ENCODE data around the gene RIMKLB.

RIMKLB gene, protein sequence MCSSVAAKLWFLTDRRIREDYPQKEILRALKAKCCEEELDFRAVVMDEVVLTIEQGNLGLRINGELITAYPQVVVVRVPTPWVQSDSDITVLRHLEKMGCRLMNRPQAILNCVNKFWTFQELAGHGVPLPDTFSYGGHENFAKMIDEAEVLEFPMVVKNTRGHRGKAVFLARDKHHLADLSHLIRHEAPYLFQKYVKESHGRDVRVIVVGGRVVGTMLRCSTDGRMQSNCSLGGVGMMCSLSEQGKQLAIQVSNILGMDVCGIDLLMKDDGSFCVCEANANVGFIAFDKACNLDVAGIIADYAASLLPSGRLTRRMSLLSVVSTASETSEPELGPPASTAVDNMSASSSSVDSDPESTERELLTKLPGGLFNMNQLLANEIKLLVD

DNA sequence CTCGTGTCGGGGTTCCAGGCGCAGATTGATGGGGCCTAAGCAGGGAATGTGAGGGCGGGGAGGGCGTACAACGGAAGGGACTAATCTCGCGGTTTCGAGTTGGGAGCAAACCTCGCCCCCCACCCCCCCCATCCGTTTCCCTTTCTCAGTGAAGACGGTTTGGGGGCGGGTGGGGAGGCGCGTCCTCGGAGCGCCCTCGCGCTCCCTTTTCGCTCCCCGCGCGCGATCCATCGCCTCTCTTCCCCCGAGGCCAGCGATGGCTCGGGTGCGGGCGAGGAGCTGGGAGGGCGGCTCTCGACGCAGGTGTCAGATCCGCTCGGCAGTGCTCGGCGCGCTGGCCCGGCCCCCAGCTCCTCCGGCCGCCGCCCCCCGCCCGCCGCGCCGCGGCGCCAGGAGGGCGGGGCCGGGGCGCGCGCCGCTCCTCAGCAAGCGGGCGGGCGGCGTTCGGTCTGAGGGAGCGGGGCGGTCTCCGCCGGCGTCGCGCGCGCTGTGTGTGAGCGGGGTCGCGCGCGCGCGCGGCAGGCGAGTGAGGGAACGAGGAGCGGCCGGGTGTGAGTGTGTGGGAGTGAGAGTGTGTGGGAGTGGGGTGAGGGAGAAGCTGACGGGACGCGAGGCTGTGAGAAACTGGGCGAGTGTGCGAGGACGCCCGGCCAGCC lies at the start of gene RIMKLB:
TSS of gene RIMKLB (plus strand) at position 516 of the 656 bp plus-strand sequence. CDS start 15,876 bp downstream, outside the sequence.
- peak; percentile 74 for DNase-seq

DNA sequence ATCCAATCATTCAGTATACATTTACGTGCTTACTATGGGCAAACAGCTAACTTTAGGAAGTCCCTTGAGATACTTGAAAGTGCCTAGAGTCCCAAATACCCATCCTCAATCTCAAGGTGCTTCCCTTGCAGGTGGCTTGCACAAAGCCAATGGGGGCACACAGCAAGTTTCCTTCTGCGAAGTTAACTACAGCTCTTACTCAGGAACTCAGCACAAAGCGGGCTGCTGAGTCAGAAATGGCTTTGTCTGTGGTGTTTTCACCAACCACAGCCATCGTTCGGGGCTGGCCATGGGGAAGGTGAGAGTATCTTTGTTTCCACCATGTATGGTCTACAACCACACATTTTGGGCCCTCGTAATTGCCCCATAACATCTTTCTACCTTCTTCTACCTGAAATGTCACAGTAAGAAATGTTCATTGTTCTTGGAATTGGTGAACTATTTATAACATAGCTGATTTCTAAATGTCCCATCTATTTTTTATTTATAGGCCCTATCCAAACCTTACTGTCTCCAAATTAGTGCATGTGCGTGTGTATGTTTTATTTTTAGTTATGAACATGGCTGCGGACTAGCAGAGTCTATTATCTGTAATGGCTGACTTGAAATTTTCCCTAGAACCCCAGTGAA lies 49.1 kb upstream of the RIMKLB start:
- DNase-seq = no peak

DNA sequence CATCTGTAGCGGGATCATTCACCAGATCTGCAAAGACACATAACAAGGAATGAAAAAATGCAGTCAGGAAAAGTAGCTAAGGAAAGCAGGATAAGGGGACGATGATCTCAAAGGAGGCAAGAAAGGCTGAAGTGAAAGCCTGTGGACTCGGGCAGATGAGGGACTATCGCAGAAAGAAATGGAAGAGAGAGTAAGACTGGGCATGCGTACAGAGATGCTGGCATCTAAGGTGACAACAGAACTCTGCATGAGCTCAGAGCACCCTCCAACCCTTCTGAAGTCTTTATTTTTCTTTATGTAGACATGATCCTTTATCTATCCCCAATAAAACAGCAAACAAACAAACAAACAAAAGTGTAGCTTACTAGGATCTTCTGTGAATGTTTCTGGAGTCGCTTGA lies 42.4 kb upstream of the RIMKLB start:
- no peak for DNase-seq

- peak; percentile 98 for DNase-seq
These were observed 39.4 kb upstream of the RIMKLB start for GRCh38 chr12:8658346-8658745.

GRCh38 chr12:8661016-8661415 lies 36.8 kb upstream of the RIMKLB start:
- no peak for DNase-seq

DNA sequence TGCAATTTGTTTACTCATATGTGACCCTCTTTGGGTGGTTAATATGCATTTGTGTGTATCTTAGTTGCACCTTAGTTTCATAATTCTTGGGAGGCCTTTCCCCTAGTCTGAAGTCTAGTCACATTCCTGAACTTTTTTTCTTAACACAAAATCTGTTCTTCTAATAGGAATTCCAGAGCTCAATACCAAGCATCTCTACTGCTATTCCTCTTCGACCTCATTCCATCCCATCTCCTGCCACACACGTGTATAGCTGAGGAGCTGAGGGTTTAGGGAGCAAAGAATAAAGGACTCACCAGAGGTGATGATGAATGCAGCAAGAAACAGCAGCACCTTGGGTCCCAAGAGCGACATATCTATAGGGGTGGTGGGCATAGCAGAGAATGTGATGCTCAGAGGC lies 36.0 kb upstream of the RIMKLB start:
- peak; percentile 63 for DNase-seq

GRCh38 chr12:8662593-8662992 lies 35.2 kb upstream of the RIMKLB start, which contains the start of gene MFAP5:
Gene MFAP5, minus strand, starts transcription at chr12:8662826. Its CDS starts 722 bp downstream, at chr12:8662104.
- DNase-seq = peak; percentile 92

- DNase-seq = peak; percentile 36
These were observed 33.4 kb upstream of the RIMKLB start for GRCh38 chr12:8664228-8664913.

GRCh38 chr12:8665759-8666158 lies 32.0 kb upstream of the RIMKLB start:
- peak; percentile 82 for DNase-seq

DNA sequence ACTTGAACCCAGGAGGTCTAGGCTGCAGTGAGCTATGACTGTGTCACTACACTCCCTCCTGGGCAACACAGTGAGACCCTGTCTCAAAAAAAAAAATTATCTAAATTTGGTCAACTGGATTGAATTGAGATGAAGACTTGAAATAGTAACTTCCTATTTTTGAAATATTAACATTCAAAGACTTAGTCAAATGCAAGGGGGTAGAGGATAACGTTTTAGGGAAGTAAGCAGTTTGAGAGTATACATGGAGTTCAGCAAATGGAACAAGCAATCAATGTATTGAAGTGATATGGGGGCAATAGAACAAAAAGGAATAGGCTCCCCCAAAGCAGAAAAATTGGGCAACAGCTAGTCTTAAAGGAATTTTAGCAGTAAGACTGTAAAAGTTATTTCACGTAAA lies 30.5 kb upstream of the RIMKLB start:
- DNase-seq = no peak

- no peak for DNase-seq
These were observed 29.4 kb upstream of the RIMKLB start for GRCh38 chr12:8668441-8668840.

- no peak for DNase-seq
These were observed 25.4 kb upstream of the RIMKLB start for GRCh38 chr12:8672381-8672780.

GRCh38 chr12:8675591-8676036 lies 22.2 kb upstream of the RIMKLB start:
- DNase-seq = no peak

- no peak for DNase-seq
These were observed 21.1 kb upstream of the RIMKLB start for GRCh38 chr12:8676651-8677050.

DNA sequence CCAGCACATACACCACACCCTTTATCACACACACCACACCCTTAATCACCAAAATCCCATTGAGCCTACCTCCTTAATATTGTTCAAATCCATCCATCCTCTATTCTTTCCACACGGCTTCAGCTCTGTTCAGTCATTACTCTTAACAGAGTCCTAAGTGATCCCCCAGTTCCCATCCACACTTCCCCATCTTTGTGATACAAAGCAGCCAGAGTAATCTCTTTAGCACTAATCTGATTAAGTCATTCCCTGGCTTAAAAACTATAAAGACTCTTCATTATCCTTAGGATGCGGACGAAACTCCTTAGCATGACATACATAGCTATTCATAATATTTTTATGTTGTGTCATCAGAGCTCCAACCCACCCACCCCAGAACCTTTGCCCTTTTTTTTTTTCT lies 20.4 kb upstream of the RIMKLB start:
- DNase-seq = no peak

GRCh38 chr12:8678661-8679111 lies 19.1 kb upstream of the RIMKLB start:
- peak; percentile 98 for DNase-seq

GRCh38 chr12:8680533-8680932 lies 17.3 kb upstream of the RIMKLB start:
- no peak for DNase-seq

DNA sequence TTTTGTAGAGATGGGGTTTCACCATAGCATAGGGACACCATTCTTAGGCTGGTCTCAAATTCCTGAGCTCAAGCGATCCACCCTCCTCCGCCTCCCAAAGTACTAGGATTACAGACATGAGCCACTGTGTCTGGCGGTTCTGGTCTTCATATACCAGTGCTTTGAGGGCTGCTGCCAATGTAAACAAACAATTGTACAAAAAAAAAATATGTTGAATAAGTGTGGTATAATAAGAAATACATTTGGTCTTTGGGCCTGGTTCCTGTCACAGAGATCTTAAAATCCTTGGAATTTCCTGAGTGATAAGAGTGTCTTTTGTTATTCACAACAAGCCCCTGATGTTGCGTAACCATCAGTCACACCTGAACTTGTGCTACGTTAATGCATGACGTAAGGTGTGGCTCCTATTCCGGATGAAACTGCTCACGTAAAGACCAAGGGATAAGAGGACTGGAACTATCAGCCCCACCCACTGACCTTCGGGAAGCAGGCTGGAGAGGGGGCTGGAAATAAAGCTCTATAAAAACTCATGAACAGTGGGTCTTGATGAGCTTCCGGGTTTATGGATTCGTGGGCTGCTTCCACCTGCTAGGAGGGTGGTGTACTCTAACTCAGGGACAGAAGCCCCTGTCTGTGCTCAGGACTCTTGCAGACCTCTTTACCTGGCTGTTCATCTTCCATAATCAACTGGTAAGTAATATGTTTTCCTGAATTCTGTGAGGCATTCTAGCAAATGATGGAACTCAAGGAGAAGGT lies 16.5 kb upstream of the RIMKLB start:
- DNase-seq = peak; percentile 62

DNA sequence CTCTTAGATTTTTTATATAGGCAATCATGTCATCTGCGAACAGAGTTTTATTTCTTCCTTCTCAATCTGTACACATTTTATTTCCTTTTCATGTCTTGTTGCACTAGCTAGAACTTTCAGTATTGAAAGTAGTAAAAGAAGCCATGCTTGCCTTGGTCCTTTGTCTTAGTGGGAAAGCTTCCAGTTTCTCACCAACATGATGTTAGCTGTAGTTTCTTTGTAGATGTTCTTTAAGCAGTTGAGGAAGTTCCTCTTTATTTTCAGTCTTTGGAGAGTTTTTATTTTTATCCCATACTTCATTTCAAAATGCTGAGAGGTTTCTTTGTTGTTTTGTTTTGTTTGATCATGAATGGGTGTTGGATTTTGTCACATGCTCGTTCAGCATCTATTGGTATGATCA lies 12.7 kb upstream of the RIMKLB start:
- DNase-seq = no peak

GRCh38 chr12:8687846-8688601 lies 9.8 kb upstream of the RIMKLB start:
- DNase-seq = peak; percentile 91

DNA sequence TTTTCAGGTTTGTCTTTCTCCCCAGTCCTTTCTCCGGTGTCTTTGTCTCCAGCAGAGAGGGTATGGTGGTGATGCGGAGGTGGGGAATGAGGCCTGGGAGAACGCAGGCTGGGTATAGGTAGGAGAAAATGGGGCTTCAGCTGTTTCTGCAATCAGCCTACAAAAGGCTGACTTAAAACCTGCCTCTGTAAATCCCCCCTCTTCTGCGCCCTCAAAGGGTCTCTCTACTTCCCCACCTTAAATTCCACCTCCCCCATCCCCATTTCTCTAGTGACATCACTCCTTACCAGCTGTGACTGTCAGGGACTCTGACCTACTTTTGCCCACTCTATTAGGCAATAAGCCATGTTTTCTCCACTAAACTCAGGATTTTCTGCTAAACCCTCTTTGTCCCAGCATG lies 8.1 kb upstream of the RIMKLB start:
- no peak for DNase-seq

All from fibroblast of upper back skin (primary cell).